ENCODE results near the gene TMEM215.

Gene TMEM215

GRCh38 chr9:32832346-32832745 is 49.0 kb downstream of the TMEM215 start:
- no peak for DNase-seq (ENCODE audit: low read depth in 2 of 3, low spot score in 1 of 3)
